WERI-Rb-1 (cell line): Measurements from ENCODE around the gene CCT7.

Experiments
- DNase-seq: peaks from one replicate; pipeline ENCODE4 v3.0.0-alpha.2; 2020
- H3K27ac ChIP-seq: fragments of 250-450 bp; sonication (Bioruptor Pico); 2 replicates; pipeline ENCODE4 v1.5.1; 2020; ENCODE audit warnings: mild to moderate bottlenecking, moderate library complexity
- H3K27me3 ChIP-seq: fragments of 250-450 bp; sonication (Bioruptor Pico); 2 replicates; pipeline ENCODE4 v1.5.1; 2021; ENCODE audit warnings: mild to moderate bottlenecking, low read depth, moderate library complexity; ENCODE audit not compliant: insufficient read depth, severe bottlenecking
- H3K36me3 ChIP-seq: fragments of 250-450 bp; sonication (Bioruptor Pico); 2 replicates; pipeline ENCODE4 v1.5.1; 2020; ENCODE audit warnings: mild to moderate bottlenecking, moderate library complexity
- H3K4me3 ChIP-seq: 2 replicates; pipeline ENCODE4 v1.5.1; 2011; ENCODE audit warnings: low read depth, mild to moderate bottlenecking, control low read depth, low read length
- H3K9me3 ChIP-seq: fragments of 250-450 bp; sonication (Bioruptor Pico); 2 replicates; pipeline ENCODE4 v1.5.1; 2021; ENCODE audit warnings: mild to moderate bottlenecking, moderate library complexity; ENCODE audit not compliant: severe bottlenecking
- CTCF ChIP-seq: IDR thresholded peaks from 2 replicates; pipeline ENCODE4 v1.5.1; 2011; ENCODE audit warnings: low read depth, mild to moderate bottlenecking, control low read depth, inconsistent platforms, low read length

The CCT7 gene

GRCh38 chr2:73272270-73272669, 38.2 kb downstream of the CCT7 start:
- Histone ChIP-seq H3K27ac (peak overlapping the region; percentile 28; the same call in 1 of the 2 replicates), H3K36me3 (peaks cover under 1% of the 10 kb centered on the region), H3K9me3 (no peaks in the 10 kb centered on the region), H3K27me3 (no peaks in the 10 kb centered on the region), H3K4me3 (no peak overlapping the region)
- DNase-seq = peak; percentile 34
- TF ChIP-seq CTCF = no peak

- Histone ChIP-seq H3K9me3 (no peaks in the 10 kb centered on the region), H3K27ac (no peak overlapping the region), H3K36me3 (peaks cover 12% of the 10 kb centered on the region; the same call in 1 of the 2 replicates), H3K4me3 (no peak overlapping the region), H3K27me3 (no peaks in the 10 kb centered on the region)
- DNase-seq = no peak
- TF ChIP-seq CTCF = no peak
Observed at GRCh38 chr2:73279852-73280251, 45.7 kb downstream of the CCT7 start.

- H3K27me3 ChIP-seq = no peaks in the 10 kb centered on the region
Observed at GRCh38 chr2:73281244-73281643, 47.1 kb downstream of the CCT7 start.

GRCh38 chr2:73282924-73283544, 48.9 kb downstream of the CCT7 start:
- Histone ChIP-seq H3K4me3 (peak overlapping the region; percentile 80), H3K27ac (no peak overlapping the region), H3K27me3 (no peaks in the 10 kb centered on the region), H3K36me3 (peaks cover 10% of the 10 kb centered on the region; the same call in 1 of the 2 replicates), H3K9me3 (no peaks in the 10 kb centered on the region)
- no peak for TF ChIP-seq CTCF
- no peak for DNase-seq

More at GRCh38 chr2:73281244-73281643, 47.1 kb downstream of the CCT7 start:
- H3K27ac ChIP-seq = no peak overlapping the region
- H3K9me3 ChIP-seq = no peaks in the 10 kb centered on the region
- H3K4me3 ChIP-seq = no peak overlapping the region
- TF ChIP-seq CTCF = no peak
- H3K36me3 ChIP-seq = peaks cover 12% of the 10 kb centered on the region; the same call in 1 of the 2 replicates
- no peak for DNase-seq

- no peak for TF ChIP-seq CTCF
- no peaks in the 10 kb centered on the region for H3K9me3 ChIP-seq
- DNase-seq = peak; percentile 36
- peaks cover 10% of the 10 kb centered on the region; the same call in 1 of the 2 replicates for H3K36me3 ChIP-seq
- no peaks in the 10 kb centered on the region for H3K27me3 ChIP-seq
- H3K27ac ChIP-seq = peak overlapping the region; percentile 79
- H3K4me3 ChIP-seq = peak overlapping the region; percentile 80
Observed at GRCh38 chr2:73283545-73284295, 49.6 kb downstream of the CCT7 start.
